Hepatocyte (in vitro differentiated cells): ENCODE results near the gene ATP1A1. TPM values are rescaled to one million over a fixed set of nuclear protein-coding genes. Genes with fewer than 3 reads are reported as not detected.
A peak's percentile ranks its signal among the peaks of the same experiment; 100 is the strongest.

Experiments used
- DNase-seq: peaks from one replicate; pipeline ENCODE4 v3.0.0-alpha.2; 2016; ENCODE audit warnings: low spot score
- H2AFZ ChIP-seq: fragments of 200-600 bp; sonication (generic); 2 replicates; pipeline ENCODE4 v1.6.0; 2016; ENCODE audit warnings: antibody characterized with exemption, mild to moderate bottlenecking
- H3K27ac ChIP-seq: fragments of 200-600 bp; sonication (generic); 2 replicates; pipeline ENCODE4 v1.5.1; 2016; ENCODE audit warnings: mild to moderate bottlenecking
- H3K27me3 ChIP-seq: fragments of 200-600 bp; sonication (generic); 2 replicates; pipeline ENCODE4 v1.6.1; 2016
- H3K36me3 ChIP-seq: fragments of 200-600 bp; sonication (generic); replicated peaks from 2 replicates; pipeline ENCODE4 v1.5.1; 2016; ENCODE audit warnings: low read depth; ENCODE audit not compliant: insufficient read depth
- H3K4me1 ChIP-seq: fragments of 200-600 bp; sonication (generic); 2 replicates; pipeline ENCODE4 v1.5.1; 2016; ENCODE audit warnings: mild to moderate bottlenecking, moderate library complexity; ENCODE audit not compliant: insufficient read depth
- H3K4me2 ChIP-seq: fragments of 200-600 bp; sonication (generic); 2 replicates; pipeline ENCODE4 v1.6.0; 2016
- H3K4me3 ChIP-seq: fragments of 200-600 bp; sonication (generic); 2 replicates; pipeline ENCODE4 v1.5.1; 2016; ENCODE audit warnings: mild to moderate bottlenecking
- H3K79me2 ChIP-seq: fragments of 200-600 bp; sonication (generic); 2 replicates; pipeline ENCODE4 v1.6.0; 2017; ENCODE audit warnings: mild to moderate bottlenecking
- H3K9me2 ChIP-seq: fragments of 200-600 bp; sonication (generic); replicated peaks from 2 replicates; pipeline ENCODE4 v1.6.0; 2017; ENCODE audit warnings: mild to moderate bottlenecking; ENCODE audit not compliant: insufficient read depth
- H3K9me3 ChIP-seq: fragments of 200-600 bp; sonication (generic); 2 replicates; pipeline ENCODE4 v1.5.1; 2016; ENCODE audit warnings: low read depth, mild to moderate bottlenecking
- H4K20me1 ChIP-seq: fragments of 200-600 bp; sonication (generic); 2 replicates; pipeline ENCODE4 v1.6.0; 2016; ENCODE audit warnings: mild to moderate bottlenecking; ENCODE audit not compliant: insufficient read depth, poor library complexity, severe bottlenecking
- CTCF ChIP-seq: fragments of 200-600 bp; sonication (generic); IDR thresholded peaks from 2 replicates; pipeline ENCODE4 v1.5.1; 2016; ENCODE audit warnings: antibody characterized with exemption, mild to moderate bottlenecking; ENCODE audit not compliant: poor library complexity
- EZH2 ChIP-seq: fragments of 200-600 bp; sonication (generic); IDR thresholded peaks from 2 replicates; pipeline ENCODE4 v1.6.1; 2016; ENCODE audit warnings: antibody characterized with exemption, mild to moderate bottlenecking, borderline replicate concordance
- EZH2phosphoT487 ChIP-seq: fragments of 200-600 bp; sonication (generic); IDR thresholded peaks from one replicate; pipeline ENCODE4 v1.6.1; 2018; ENCODE audit warnings: antibody characterized with exemption, mild to moderate bottlenecking, low read depth, moderate library complexity; ENCODE audit not compliant: unreplicated experiment, severe bottlenecking
- WGBS: methylation state at CpG from one replicate; pipeline ENCODE4 v1.1.6; 2016; ENCODE audit warnings: low lambda C conversion rate; ENCODE audit errors: missing lambda C conversion rate; 5-methylcytosine and 5-hydroxymethylcytosine counted together
- polyA plus RNA-seq: library from polyadenylated mRNA; unstranded; fragments of >200 nt; fragmentation: Nextera tagmentation; extraction: Ambion mirVana; gene quantifications from 2 replicates; pipeline ENCODE4 v1.2.1, GENCODE V29; 2016
- total RNA-seq: library from RNA; depleted of rRNA; stranded (reverse); fragments of >200 nt; gene quantifications from 2 replicates; pipeline ENCODE4 v1.2.3, GENCODE V29; 2014

The ATP1A1 gene
- total and polyA plus RNA-seq, 2 experiments from 2014 or later = 412 to 559 TPM

DNA sequence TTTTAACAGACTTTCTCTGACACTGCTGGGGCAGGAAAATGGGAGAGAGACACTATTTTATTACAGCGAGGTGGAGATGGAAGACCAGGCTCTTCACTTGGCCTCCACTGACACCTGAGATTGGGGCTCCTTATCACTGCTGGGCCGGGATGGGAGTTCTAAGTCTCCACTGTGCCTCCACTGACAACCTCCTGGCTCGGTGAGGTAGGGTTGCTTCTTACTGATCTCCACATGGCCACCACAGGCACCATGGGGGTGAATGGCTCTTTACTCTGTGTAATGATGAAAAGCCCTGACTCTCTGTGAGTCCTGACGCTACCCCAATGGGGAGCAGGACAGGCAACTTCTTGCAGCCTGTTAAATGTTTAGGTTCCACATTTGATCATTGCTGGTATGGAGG, 67.7 kb downstream of the ATP1A1 start:
- no peak overlapping the region for H2AFZ ChIP-seq
- no peaks in the 10 kb centered on the region for H4K20me1 ChIP-seq
- H3K9me2 ChIP-seq = no peaks in the 10 kb centered on the region
- H3K9me3 ChIP-seq = no peaks in the 10 kb centered on the region
- DNase-seq = no peak
- no peak overlapping the region for H3K27ac ChIP-seq
- no peaks in the 10 kb centered on the region for H3K27me3 ChIP-seq
- H3K79me2 ChIP-seq = no peaks in the 10 kb centered on the region
- no peaks in the 10 kb centered on the region for H3K4me1 ChIP-seq
- WGBS = 90% methylated on average over 4 of the region's 4 CpGs
- H3K4me3 ChIP-seq = no peak overlapping the region
- no peak for TF ChIP-seq CTCF
- no peak for TF ChIP-seq EZH2
- no peak for TF ChIP-seq EZH2phosphoT487
- no peak overlapping the region for H3K4me2 ChIP-seq
- no peaks in the 10 kb centered on the region for H3K36me3 ChIP-seq

GRCh38 chr1:116445534-116445933, 72.5 kb downstream of the ATP1A1 start:
- TF ChIP-seq EZH2 (no peak), CTCF (no peak), EZH2phosphoT487 (no peak)
- Histone ChIP-seq H3K4me1 (peaks cover 10% of the 10 kb centered on the region), H3K27me3 (no peaks in the 10 kb centered on the region), H3K27ac (no peak overlapping the region), H3K9me2 (no peaks in the 10 kb centered on the region), H3K36me3 (no peaks in the 10 kb centered on the region), H3K9me3 (no peaks in the 10 kb centered on the region), H3K4me3 (no peak overlapping the region), H2AFZ (no peak overlapping the region), H3K79me2 (no peaks in the 10 kb centered on the region), H3K4me2 (no peak overlapping the region), H4K20me1 (no peaks in the 10 kb centered on the region)
- no peak for DNase-seq
- WGBS = 83% methylated on average over 1 of the region's 1 CpG

DNA sequence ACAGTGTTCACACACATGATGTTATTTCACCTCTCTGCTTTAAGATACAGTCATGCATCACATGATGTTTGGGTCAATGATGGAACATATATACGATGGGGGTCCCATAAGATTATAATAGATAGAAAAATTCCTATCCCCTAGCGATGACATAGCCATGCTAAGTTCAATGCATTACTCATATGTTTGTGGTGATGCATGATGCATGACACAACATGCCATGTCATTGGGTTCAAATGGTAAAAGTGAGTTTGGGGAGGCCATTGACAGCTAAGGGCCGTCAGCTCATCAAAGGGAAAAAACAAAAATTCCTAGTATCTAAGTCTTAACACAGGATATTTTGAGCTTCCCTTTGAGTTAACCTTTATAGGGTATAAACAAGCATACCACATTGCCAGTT, 73.6 kb downstream of the ATP1A1 start:
- TF ChIP-seq CTCF (no peak), EZH2 (no peak), EZH2phosphoT487 (no peak)
- Histone ChIP-seq H2AFZ (no peak overlapping the region), H4K20me1 (no peaks in the 10 kb centered on the region), H3K79me2 (no peaks in the 10 kb centered on the region), H3K4me1 (peaks cover 10% of the 10 kb centered on the region), H3K4me2 (no peak overlapping the region), H3K9me3 (no peaks in the 10 kb centered on the region), H3K36me3 (no peaks in the 10 kb centered on the region), H3K27me3 (no peaks in the 10 kb centered on the region), H3K27ac (no peak overlapping the region), H3K4me3 (no peak overlapping the region), H3K9me2 (no peaks in the 10 kb centered on the region)
- DNase-seq = no peak
- 88% methylated on average over 3 of the region's 3 CpGs for WGBS

DNA sequence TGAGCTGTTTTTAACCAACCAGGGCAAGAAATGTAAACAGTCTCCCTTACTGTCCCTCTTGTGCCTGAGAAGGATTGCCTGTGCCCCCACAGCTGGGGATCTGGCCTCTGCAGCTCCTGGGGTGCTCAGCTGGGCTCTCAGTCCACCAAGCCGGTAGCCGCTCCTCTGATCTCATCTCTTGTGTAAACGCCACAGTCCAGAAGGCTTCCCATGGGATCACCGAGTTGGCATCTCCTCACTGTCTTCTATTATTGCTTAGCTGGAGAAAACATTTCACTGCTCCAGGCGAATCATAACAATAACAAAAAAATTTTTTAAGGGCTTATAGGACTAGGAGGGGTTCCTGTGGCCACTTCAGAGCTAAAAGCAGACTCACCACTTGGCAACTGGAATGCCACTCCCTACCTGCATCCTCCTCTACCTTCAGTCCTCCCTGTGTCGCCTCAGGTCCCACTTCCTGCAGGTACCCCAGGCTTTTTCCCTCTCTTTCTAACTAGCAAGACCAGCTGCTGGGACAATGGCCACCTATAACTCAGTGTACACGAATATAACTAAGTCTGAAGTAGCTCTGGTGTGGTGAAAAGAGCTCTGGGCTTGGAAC, 75.8 kb downstream of the ATP1A1 start:
- no peaks in the 10 kb centered on the region for H3K9me3 ChIP-seq
- no peaks in the 10 kb centered on the region for H3K36me3 ChIP-seq
- H3K27ac ChIP-seq = peak overlapping the region; percentile 61
- 56% methylated on average over 7 of the region's 7 CpGs for WGBS
- peaks cover 21% of the 10 kb centered on the region for H3K4me1 ChIP-seq
- peak; percentile 38 for DNase-seq
- H2AFZ ChIP-seq = no peak overlapping the region
- H3K79me2 ChIP-seq = no peaks in the 10 kb centered on the region
- H3K4me3 ChIP-seq = no peak overlapping the region
- H4K20me1 ChIP-seq = no peaks in the 10 kb centered on the region
- no peaks in the 10 kb centered on the region for H3K27me3 ChIP-seq
- H3K9me2 ChIP-seq = no peaks in the 10 kb centered on the region
- H3K4me2 ChIP-seq = peak overlapping the region; percentile 42
- TF ChIP-seq EZH2 = no peak
- no peak for TF ChIP-seq EZH2phosphoT487
- no peak for TF ChIP-seq CTCF
